GM23248 (cell line): ENCODE measurements around the gene TCEANC2.

Source experiments
- EZH2 ChIP-seq: fragments of 200-600 bp; sonication (generic); IDR thresholded peaks from 2 replicates; pipeline ENCODE4 v1.6.1; 2018; ENCODE audit warnings: antibody characterized with exemption, mild to moderate bottlenecking; ENCODE audit not compliant: insufficient read depth, poor library complexity, severe bottlenecking
- EZH2phosphoT487 ChIP-seq: fragments of 200-600 bp; sonication (generic); IDR thresholded peaks from 2 replicates; pipeline ENCODE4 v1.6.1; 2018; ENCODE audit warnings: antibody characterized with exemption, moderate library complexity, mild to moderate bottlenecking, low read depth; ENCODE audit not compliant: insufficient read depth

DNA sequence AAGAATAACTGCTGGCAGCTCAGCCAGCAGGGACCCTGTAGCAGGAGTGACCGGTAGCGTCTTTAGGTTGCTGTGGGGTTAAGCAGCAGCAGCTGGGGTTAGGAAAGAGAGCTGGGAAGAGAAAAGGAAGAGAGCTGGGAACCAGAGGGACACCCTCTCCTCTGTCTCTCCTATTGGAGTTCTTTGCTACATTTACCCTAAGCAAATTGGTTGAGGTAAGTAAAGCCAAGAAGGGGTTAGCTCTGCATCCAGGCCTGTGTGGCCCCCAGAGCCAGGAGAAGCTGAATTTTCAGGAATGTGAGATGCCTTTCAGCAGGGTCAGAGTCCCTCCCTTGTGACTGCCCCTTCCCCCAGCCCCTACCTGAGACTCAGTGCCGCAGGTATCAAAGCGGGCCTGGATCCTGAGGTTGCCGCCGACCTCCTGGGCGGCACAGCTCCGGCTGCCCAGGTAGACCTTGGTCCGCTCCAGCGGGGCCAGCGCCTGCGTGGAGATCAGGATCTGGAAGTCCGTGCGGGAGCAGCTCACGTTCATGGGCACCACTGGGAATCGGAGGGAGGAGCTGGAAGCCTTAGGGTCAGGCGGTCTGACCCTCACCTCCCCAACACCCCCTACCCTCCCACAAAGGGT is 83.0 kb downstream of the TCEANC2 start:
- TF ChIP-seq EZH2 (no peak), EZH2phosphoT487 (no peak)
